Stimulated activated CD8-positive, alpha-beta memory T cell treated with anti-CD3 and anti-CD28 coated beads, Interleukin-15, amount 100 ng/mL, for 4 hours (primary cell): Measurements from ENCODE around the gene TRAPPC1.
"Not testable (repeated sequence)": the region's sequence is repeated elsewhere in the genome, so short reads cannot be mapped to it uniquely, and the experiment has no call there.

Experiments used
- DNase-seq, 2 donors: peaks; one replicate each; pipeline ENCODE4 v3.0.0-alpha.2; 2020; ENCODE audit warnings: low read depth in 2 of 2

The TRAPPC1 gene

GRCh38 chr17:7931709-7932482, at the start of gene TRAPPC1, which contains the start of gene CNTROB:
Gene TRAPPC1, minus strand, starts transcription at chr17:7931946. Its CDS starts 117 bp downstream, at chr17:7931829.
Gene CNTROB, plus strand, starts transcription at chr17:7932206. Its CDS starts 874 bp downstream, at chr17:7933080.
- DNase-seq: peak; percentile 99

- DNase-seq: no peak
Observed at GRCh38 chr17:7977805-7978204, 46.1 kb upstream of the TRAPPC1 start.

DNA sequence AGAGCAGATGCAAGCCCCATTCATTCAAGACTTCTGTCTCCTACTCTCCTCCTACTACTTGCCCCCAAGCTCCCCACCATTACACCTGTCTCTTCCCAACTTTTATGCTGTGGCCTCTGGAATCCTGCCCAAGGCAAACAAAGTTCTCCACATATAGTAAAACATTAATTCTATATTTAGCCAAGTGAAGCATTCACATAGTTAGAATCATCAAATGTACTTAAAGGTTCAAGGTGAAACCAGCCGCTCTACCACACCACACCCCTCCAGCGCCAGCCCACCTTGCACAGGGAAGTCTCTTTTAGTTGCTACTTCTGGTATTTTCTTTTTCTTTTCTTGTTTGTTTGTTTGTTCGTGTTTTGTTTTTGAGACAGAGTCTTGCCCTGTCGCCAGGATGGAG, 45.3 kb upstream of the TRAPPC1 start:
- no peak for DNase-seq

DNA sequence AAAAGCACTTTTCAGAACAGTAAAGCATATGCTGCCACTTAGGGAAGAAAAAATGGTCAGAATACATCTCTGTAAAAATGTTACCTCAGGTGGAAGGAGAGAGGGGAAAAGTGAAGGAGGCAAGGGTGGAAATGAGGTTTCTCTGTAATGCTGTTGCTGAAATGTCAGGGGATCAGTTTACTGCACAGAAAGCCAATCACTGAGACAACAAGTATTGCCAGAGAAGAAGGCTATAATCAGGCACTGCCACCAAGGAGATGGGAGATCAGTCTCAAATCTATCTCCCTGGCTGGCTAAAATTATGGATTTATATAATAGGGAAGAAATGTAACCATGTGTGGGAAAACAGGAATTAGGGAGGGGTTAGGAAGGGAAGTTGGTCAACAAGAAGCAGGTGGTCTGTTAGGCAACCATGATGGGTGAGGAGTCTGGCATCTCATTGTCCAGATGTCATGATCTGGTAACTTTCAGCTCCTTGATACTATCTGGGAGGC, 42.9 kb upstream of the TRAPPC1 start:
- no peak for DNase-seq

DNA sequence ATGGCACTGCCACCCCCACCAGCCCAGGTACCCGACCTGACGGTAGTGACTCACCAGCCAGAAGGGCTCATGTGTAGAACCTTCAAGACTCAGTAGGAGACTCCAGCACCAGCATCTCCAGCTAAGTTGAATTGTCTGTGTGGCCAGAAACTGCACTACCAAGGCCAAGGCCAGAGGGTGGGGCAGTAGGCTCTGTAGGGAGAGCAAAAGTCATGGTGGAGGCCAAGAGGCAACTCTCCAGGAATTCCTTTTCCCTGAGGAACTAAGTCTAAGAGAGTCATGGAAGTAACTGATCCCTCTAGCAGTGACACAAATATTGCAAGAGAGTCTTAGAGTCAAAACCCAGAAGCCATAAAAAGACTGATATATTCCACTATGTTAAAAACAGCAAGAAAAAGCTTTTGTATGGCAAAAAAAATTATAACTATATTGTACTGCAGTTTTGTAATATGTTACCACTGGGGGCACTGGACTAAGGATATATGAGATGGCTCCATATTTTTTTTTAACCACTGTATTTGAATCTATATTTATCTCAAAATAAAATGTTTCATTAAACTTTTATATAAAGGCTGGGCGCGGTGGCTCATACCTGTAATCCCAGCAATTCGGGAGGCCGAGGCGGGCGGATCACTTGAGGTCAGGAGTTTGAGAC, 40.5 kb upstream of the TRAPPC1 start:
- DNase-seq: no peak

GRCh38 chr17:7971651-7972050, 39.9 kb upstream of the TRAPPC1 start:
- no peak for DNase-seq

- no peak for DNase-seq
Observed at GRCh38 chr17:7969433-7969832, 37.7 kb upstream of the TRAPPC1 start.

DNA sequence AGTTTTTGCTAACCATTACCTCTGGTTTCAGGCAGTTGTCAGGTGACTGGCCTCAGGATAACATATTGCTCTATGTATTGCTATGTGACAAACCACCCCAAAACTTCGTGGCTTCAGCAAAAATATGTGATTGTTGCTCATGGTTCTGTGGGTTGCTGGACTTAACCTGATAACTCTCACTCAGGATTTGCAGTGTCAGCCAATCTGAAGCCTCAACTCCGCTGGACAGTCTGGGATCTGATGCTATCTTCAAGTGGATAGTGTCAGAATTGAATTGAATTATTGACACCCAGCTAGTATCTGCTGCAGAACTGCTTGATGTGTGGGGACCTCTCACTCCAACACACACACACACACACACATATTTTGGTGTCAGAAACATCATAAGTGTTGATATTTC, 36.0 kb upstream of the TRAPPC1 start:
- no peak for DNase-seq

DNA sequence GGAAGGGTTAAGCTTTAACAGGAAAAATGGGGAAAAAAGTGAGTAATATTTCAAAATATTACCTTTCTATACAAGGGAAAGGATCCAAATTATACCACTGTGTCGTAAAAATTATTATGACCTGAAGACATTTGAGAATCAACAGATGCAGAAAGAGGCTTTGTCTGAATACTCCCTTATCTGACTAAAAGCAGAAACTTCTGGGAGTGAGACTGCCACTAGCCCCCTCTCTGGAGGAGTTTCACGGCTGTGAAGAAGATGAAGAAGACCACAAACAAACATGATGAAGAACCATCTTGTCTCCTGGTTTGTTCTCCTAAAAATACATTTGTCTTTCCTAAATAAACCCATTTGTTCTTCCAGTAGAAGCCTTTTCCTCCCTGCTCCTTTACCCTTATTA, 29.7 kb upstream of the TRAPPC1 start:
- no peak for DNase-seq

- no peak for DNase-seq
Observed at GRCh38 chr17:7959503-7960253, 27.9 kb upstream of the TRAPPC1 start.

- DNase-seq: no peak
Observed at GRCh38 chr17:7956228-7956965, 24.7 kb upstream of the TRAPPC1 start.

DNA sequence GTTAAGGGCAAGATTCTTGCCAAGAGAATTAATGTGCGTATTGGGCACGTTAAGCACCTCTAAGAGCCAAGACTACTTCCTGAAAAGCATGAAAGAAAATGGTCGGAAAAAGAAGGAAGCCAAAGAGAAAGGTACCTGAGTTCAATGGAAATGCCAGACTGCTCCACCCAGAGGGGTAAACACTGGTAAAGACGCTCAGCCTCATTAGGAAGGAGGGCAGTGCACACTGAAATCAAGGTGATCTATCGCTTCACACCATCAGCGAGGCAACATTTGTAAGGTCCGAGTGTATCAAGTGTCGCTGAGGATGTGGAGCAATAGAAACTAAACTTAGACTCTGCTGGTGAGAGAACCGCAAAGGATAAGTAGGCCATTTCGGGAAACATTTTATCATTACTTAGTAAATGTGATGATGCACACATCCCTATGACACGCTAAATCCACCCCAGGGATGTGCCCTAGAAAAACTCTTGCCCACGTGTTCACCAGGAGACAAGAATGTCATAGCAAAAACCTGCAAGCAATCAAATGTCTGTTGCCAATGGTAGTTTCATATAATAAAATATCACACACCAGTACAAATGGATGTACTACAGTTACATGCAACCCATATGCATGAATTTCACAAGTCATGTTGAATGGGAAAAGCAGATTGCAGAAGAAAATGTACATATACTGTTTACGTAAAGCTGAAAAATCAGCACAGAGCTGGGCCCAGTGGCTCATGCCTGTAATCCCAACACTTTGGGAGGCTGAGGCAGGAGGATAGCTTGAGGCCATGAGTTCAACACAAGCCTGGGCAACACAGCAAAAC, 23.9 kb upstream of the TRAPPC1 start:
- no peak for DNase-seq

- not testable (repeated sequence) for DNase-seq
Observed at GRCh38 chr17:7953266-7953665, 21.5 kb upstream of the TRAPPC1 start.

DNA sequence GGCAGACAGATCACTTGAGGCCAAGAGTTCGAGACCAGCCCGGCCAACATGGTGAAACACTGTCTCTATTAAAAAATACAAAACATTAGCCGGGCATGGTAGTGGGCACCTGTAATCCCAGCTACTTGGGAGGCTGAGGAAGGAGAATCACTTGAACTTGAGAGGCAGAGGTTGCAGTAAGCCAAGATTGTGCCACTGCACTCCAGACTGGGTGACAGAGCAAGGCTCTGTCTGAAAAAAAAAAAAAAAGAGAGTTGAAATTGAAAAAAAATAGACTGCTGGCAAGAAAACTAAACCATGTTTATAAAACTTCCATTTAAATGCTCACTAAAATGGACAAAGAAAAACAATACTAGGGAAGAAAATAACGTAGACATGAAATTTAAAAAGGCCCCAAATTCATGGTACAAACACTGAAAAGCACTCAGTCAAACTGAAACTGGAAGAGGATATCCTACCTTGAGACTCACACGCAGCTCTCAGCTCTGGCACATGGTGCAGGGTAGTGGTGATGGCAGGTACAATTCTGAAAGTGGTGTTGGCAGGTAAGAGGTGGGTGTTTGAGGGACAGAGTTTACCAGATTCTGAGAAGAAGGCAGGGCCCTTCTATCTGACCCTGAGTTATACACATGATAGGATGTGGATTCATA, 19.5 kb upstream of the TRAPPC1 start:
- no peak for DNase-seq

- DNase-seq: no peak
Observed at GRCh38 chr17:7950578-7950977, 18.8 kb upstream of the TRAPPC1 start.

DNA sequence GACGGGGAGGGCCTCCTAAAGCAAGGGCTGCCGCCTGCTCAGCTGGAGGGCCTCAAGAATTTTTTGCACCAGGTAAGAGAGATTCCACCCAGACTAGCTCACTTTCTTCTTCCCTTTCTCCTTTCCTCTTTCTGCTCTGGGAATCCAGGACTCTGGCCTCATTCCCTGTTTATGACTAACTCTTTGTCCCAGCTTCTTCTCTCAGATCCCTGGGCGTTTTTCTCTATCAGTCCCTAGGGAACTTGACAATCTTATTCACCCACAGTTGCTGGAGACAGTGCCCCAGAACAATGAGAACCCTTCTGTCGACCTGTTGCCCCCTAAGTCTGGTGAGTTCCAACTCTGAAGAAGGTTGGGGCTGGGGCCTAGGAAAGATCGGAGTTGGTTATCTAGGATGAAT, 15.9 kb upstream of the TRAPPC1 start:
- DNase-seq: no peak

DNA sequence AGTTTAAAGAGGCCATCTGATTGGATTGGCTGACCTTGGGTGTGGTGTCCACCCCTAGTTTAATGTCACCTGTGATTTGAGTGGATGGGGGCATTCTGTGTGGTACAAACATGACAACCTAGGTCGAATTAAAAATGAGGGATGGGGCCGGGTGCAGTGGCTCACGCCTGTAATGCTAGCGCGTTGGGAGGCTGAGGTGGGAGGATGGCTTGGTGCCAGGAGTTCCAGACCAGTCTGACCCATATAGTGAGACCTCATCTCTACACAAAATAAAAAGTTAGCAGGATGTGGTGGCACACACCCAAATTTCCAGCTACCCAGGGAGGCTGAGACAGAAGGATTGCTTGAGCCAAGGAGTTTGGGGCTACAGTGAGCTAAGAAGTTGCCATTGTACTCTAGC, 14.7 kb upstream of the TRAPPC1 start:
- no peak for DNase-seq

- DNase-seq: no peak
Observed at GRCh38 chr17:7945651-7946050, 13.9 kb upstream of the TRAPPC1 start.

DNA sequence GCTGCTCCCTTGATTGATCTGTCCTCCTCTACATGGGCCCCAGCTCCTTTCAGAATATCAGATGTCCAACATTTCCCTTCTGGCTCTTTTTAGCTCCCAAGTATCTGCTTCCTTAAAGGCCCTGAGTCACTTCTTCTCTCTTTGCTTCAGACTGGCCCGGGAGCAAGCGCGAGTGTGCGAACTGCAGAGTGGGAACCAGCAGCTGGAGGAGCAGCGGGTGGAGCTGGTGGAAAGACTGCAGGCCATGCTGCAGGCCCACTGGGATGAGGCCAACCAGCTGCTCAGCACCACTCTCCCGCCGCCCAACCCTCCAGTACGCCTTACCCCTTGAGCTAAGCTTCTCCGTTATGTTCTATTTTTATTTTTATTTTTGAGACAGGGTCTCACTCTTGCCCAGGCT, 12.6 kb upstream of the TRAPPC1 start:
- no peak for DNase-seq

GRCh38 chr17:7943291-7943690, 11.5 kb upstream of the TRAPPC1 start:
- no peak for DNase-seq
